GM12878 (cell line): ENCODE data around the gene PUS3.

Experiments used
- CBX3 ChIP-seq: fragments of 200-600 bp; sonication (generic); IDR thresholded peaks from 2 replicates; pipeline ENCODE4 v1.6.1; 2016; ENCODE audit warnings: low read depth, borderline replicate concordance
- FOS ChIP-seq: IDR thresholded peaks from 3 replicates; pipeline ENCODE4 v1.6.1; 2011; ENCODE audit warnings: borderline replicate concordance; ENCODE audit not compliant: insufficient read length; ENCODE audit errors: extremely low read depth
- RAD21 ChIP-seq: IDR thresholded peaks from 2 replicates; pipeline ENCODE4 v1.6.1; 2011; ENCODE audit warnings: mild to moderate bottlenecking, low read depth, low read length, moderate library complexity; ENCODE audit not compliant: insufficient read depth
- YY1 ChIP-seq: IDR thresholded peaks from 2 replicates; pipeline ENCODE4 v1.6.1; 2011; ENCODE audit warnings: low read depth, mild to moderate bottlenecking, low read length
- TF ChIP-seq, protein P1 (sequence below), 3 experiments: IDR thresholded peaks in 2 of 3; conservative IDR thresholded peaks in 1 of 3; 2 replicates each; pipeline ENCODE4 v1.5.1; 2011; ENCODE audit warnings: low read depth in 3 of 3, low read length in 3 of 3, mild to moderate bottlenecking in 3 of 3, control low read depth in 2 of 3, moderate library complexity in 2 of 3, inconsistent platforms in 1 of 3, mixed read lengths in 1 of 3; ENCODE audit not compliant: control insufficient read depth in 2 of 3, insufficient read depth in 1 of 3; ENCODE audit errors: extremely low read depth in 1 of 3

GRCh38 chr11:125922156-125922555 lies 19.1 kb upstream of the PUS3 start:
- no peak for TF ChIP-seq FOS
- no peak for TF ChIP-seq RAD21
- no peak for TF ChIP-seq CBX3
- TF ChIP-seq, protein P1, sequence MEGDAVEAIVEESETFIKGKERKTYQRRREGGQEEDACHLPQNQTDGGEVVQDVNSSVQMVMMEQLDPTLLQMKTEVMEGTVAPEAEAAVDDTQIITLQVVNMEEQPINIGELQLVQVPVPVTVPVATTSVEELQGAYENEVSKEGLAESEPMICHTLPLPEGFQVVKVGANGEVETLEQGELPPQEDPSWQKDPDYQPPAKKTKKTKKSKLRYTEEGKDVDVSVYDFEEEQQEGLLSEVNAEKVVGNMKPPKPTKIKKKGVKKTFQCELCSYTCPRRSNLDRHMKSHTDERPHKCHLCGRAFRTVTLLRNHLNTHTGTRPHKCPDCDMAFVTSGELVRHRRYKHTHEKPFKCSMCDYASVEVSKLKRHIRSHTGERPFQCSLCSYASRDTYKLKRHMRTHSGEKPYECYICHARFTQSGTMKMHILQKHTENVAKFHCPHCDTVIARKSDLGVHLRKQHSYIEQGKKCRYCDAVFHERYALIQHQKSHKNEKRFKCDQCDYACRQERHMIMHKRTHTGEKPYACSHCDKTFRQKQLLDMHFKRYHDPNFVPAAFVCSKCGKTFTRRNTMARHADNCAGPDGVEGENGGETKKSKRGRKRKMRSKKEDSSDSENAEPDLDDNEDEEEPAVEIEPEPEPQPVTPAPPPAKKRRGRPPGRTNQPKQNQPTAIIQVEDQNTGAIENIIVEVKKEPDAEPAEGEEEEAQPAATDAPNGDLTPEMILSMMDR (IDR thresholded peaks at IDR 0.05 in 2 of 3, conservative IDR thresholded peaks at IDR 0.05 in 1 of 3; ENCODE audit: control insufficient read depth in 2 of 3, extremely low read depth in 1 of 3, insufficient read depth in 1 of 3, low read depth in 3 of 3, low read length in 3 of 3) = no peak
- TF ChIP-seq YY1 = no peak
